ENCODE results near the gene ACADL.

ACADL gene

DNA sequence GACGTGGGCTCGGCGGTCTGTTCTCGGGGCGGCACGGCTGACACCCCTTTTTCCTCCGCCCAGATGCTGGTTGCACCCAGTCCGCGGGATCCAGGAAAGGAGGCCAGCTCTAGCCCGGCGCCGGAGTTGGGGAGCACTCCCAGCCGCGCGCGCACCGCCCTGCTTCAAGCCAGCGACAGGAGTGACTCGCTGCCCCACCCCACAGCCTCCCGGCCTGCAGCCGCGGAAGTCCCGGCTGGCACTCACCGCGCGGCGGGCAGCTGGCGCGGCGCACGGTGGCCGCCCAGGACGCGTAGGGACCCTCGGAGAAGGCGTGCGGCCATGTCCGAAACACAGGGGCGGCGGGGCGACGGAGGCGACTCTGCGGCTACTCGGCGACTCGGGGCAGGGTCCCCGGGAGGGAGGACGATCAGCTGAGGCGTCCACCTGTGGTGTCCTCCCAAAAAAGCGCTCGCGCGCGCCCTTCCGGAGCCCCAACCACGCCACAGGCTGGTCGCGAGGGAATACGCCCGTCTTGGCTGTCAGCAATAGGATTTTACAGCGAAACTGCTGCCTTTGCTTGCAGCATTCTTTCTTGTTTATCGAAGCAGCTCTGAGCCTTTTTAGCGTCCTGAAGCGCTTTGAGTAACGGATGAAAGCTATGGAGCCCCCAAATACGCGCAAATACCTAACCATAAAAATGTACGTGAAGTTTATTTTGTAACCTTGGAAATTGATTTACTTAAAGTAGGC lies at the start of gene ACADL:
Gene ACADL, minus strand, starts transcription at position 507 of the 732 bp plus-strand sequence. Its CDS starts 184 bp downstream, at position 323.
- H2AFZ ChIP-seq (ENCODE audit: low read depth, low read length): peak within 1 kb of the TSS; percentile 97
- H3K36me3 ChIP-seq (ENCODE audit: insufficient read depth, low read length): no peaks in the 10 kb centered on the region
- H3K4me3 ChIP-seq (ENCODE audit: low read length): peak within 1 kb of the TSS; percentile 57
- peaks cover 50% of the 10 kb centered on the region for H3K27me3 ChIP-seq (ENCODE audit: insufficient read depth, low read length)
- peaks cover 8% of the 10 kb centered on the region for H3K4me1 ChIP-seq (ENCODE audit: insufficient read depth, low read length)
- H3K9me3 ChIP-seq (ENCODE audit: low read length): no peaks in the 10 kb centered on the region

DNA sequence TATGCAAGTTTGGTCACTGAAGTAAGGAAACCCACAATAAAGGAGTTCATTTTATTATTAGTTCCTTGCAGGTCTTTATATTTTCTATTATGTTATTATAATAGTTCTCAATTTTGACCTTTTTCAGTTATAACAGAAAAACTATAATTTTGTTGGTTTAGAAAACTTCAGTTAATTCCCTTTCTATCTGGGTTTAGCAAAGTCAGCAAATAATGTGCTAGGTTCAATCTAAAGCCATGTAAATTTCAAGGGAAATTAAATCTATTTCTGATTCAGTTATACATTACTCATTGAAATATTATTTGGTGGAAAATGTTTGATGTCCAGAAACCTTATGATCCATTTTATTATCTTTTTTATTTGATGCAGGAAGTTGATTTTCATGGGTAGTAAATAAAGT lies 46.1 kb upstream of the ACADL start:
- Histone ChIP-seq H2AFZ (ENCODE audit: low read depth, low read length) (no peak overlapping the region), H3K4me3 (ENCODE audit: low read length) (no peak overlapping the region), H3K36me3 (ENCODE audit: insufficient read depth, low read length) (no peaks in the 10 kb centered on the region), H3K9me3 (ENCODE audit: low read length) (no peaks in the 10 kb centered on the region), H3K27me3 (ENCODE audit: insufficient read depth, low read length) (no peaks in the 10 kb centered on the region), H3K4me1 (ENCODE audit: insufficient read depth, low read length) (no peaks in the 10 kb centered on the region)

DNA sequence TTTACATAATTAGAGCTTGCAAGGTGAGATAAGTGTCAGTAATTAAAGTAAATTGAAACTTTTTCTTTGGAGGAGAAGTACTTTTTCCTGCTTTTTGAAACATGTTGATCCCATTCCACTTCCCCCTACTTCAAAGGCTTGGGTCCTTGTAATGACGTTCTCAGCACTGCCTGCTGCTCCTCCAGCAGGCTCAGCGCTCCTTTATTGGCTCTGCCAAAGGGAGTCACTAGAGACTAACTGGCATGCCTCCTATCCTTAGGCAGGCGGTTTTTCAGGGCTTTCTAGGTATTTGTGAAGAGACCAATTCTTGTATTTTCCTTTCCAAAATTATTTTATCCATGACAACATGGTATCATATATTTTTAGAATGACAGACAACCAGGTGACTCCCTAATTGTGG lies 43.9 kb upstream of the ACADL start:
- Histone ChIP-seq H3K9me3 (ENCODE audit: low read length) (no peaks in the 10 kb centered on the region), H2AFZ (ENCODE audit: low read depth, low read length) (no peak overlapping the region), H3K4me1 (ENCODE audit: insufficient read depth, low read length) (no peaks in the 10 kb centered on the region), H3K36me3 (ENCODE audit: insufficient read depth, low read length) (no peaks in the 10 kb centered on the region), H3K27me3 (ENCODE audit: insufficient read depth, low read length) (no peaks in the 10 kb centered on the region), H3K4me3 (ENCODE audit: low read length) (no peak overlapping the region)

DNA sequence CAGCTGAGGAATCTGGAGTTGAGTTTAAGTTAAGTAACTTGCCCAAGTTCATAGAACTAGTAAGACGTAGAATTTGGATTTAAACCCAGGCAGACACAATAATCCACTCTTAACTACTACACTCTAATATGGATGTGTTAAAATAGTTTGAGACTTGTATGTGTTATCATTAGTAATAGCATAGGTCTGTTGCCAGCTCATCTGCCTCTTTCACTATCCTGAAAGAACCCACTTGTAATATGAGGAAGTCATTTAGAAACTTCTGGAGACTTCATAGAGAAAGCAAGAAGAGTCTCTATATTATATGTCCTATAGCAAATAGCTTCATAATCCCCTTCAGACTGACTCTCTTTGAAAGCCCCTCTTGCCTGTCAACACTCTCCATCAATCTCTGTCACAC lies 43.0 kb upstream of the ACADL start:
- H3K4me3 ChIP-seq (ENCODE audit: low read length): no peak overlapping the region
- no peaks in the 10 kb centered on the region for H3K4me1 ChIP-seq (ENCODE audit: insufficient read depth, low read length)
- no peaks in the 10 kb centered on the region for H3K27me3 ChIP-seq (ENCODE audit: insufficient read depth, low read length)
- H3K36me3 ChIP-seq (ENCODE audit: insufficient read depth, low read length): no peaks in the 10 kb centered on the region
- H2AFZ ChIP-seq (ENCODE audit: low read depth, low read length): no peak overlapping the region
- no peaks in the 10 kb centered on the region for H3K9me3 ChIP-seq (ENCODE audit: low read length)

- H3K27me3 ChIP-seq (ENCODE audit: insufficient read depth, low read length): no peaks in the 10 kb centered on the region
- no peak overlapping the region for H3K4me3 ChIP-seq (ENCODE audit: low read length)
- H3K9me3 ChIP-seq (ENCODE audit: low read length): no peaks in the 10 kb centered on the region
- no peak overlapping the region for H2AFZ ChIP-seq (ENCODE audit: low read depth, low read length)
- no peaks in the 10 kb centered on the region for H3K36me3 ChIP-seq (ENCODE audit: insufficient read depth, low read length)
- no peaks in the 10 kb centered on the region for H3K4me1 ChIP-seq (ENCODE audit: insufficient read depth, low read length)
Observed at GRCh38 chr2:210267698-210268097, 42.5 kb upstream of the ACADL start.

DNA sequence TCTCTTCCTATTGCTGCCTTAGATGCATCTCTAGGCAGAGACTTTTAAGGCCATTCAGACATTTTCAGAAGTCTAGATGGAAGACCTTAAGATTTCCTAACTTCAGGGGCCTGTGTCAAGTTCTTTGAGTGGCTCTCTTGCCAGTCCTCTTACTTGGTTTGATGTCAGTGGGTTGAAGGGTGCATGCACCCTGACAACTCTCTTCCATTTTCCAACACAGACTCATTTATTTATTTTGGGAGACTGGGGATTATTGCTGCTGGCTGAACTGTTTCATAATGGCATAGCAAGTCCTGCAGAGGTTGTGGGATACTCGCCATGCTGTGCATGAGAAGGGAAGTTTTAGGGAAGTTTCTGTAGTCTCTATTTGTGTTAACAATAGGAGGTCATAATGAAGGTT lies 39.0 kb upstream of the ACADL start:
- H3K9me3 ChIP-seq (ENCODE audit: low read length): no peaks in the 10 kb centered on the region
- no peaks in the 10 kb centered on the region for H3K27me3 ChIP-seq (ENCODE audit: insufficient read depth, low read length)
- H3K36me3 ChIP-seq (ENCODE audit: insufficient read depth, low read length): no peaks in the 10 kb centered on the region
- H3K4me1 ChIP-seq (ENCODE audit: insufficient read depth, low read length): no peaks in the 10 kb centered on the region
- no peak overlapping the region for H2AFZ ChIP-seq (ENCODE audit: low read depth, low read length)
- no peak overlapping the region for H3K4me3 ChIP-seq (ENCODE audit: low read length)

- Histone ChIP-seq H3K9me3 (ENCODE audit: low read length) (no peaks in the 10 kb centered on the region), H2AFZ (ENCODE audit: low read depth, low read length) (no peak overlapping the region), H3K27me3 (ENCODE audit: insufficient read depth, low read length) (no peaks in the 10 kb centered on the region), H3K36me3 (ENCODE audit: insufficient read depth, low read length) (no peaks in the 10 kb centered on the region), H3K4me1 (ENCODE audit: insufficient read depth, low read length) (no peaks in the 10 kb centered on the region), H3K4me3 (ENCODE audit: low read length) (no peak overlapping the region)
Observed at GRCh38 chr2:210263841-210264240, 38.6 kb upstream of the ACADL start.

- H3K4me1 ChIP-seq (ENCODE audit: insufficient read depth, low read length): no peaks in the 10 kb centered on the region
- H3K9me3 ChIP-seq (ENCODE audit: low read length): no peaks in the 10 kb centered on the region
- H2AFZ ChIP-seq (ENCODE audit: low read depth, low read length): no peak overlapping the region
- H3K27me3 ChIP-seq (ENCODE audit: insufficient read depth, low read length): no peaks in the 10 kb centered on the region
- no peaks in the 10 kb centered on the region for H3K36me3 ChIP-seq (ENCODE audit: insufficient read depth, low read length)
- no peak overlapping the region for H3K4me3 ChIP-seq (ENCODE audit: low read length)
Observed at GRCh38 chr2:210262036-210262435, 36.8 kb upstream of the ACADL start.

GRCh38 chr2:210259687-210260086 lies 34.4 kb upstream of the ACADL start:
- Histone ChIP-seq H3K36me3 (ENCODE audit: insufficient read depth, low read length) (no peaks in the 10 kb centered on the region), H2AFZ (ENCODE audit: low read depth, low read length) (no peak overlapping the region), H3K27me3 (ENCODE audit: insufficient read depth, low read length) (no peaks in the 10 kb centered on the region), H3K4me3 (ENCODE audit: low read length) (no peak overlapping the region), H3K9me3 (ENCODE audit: low read length) (no peaks in the 10 kb centered on the region), H3K4me1 (ENCODE audit: insufficient read depth, low read length) (no peaks in the 10 kb centered on the region)

GRCh38 chr2:210252699-210253606 lies 27.7 kb upstream of the ACADL start:
- H3K4me1 ChIP-seq (ENCODE audit: insufficient read depth, low read length): no peaks in the 10 kb centered on the region
- no peak overlapping the region for H2AFZ ChIP-seq (ENCODE audit: low read depth, low read length)
- H3K36me3 ChIP-seq (ENCODE audit: insufficient read depth, low read length): no peaks in the 10 kb centered on the region
- H3K27me3 ChIP-seq (ENCODE audit: insufficient read depth, low read length): no peaks in the 10 kb centered on the region
- no peaks in the 10 kb centered on the region for H3K9me3 ChIP-seq (ENCODE audit: low read length)
- H3K4me3 ChIP-seq (ENCODE audit: low read length): no peak overlapping the region

- Histone ChIP-seq H3K27me3 (ENCODE audit: insufficient read depth, low read length) (no peaks in the 10 kb centered on the region), H3K4me1 (ENCODE audit: insufficient read depth, low read length) (no peaks in the 10 kb centered on the region), H3K36me3 (ENCODE audit: insufficient read depth, low read length) (no peaks in the 10 kb centered on the region), H2AFZ (ENCODE audit: low read depth, low read length) (no peak overlapping the region), H3K4me3 (ENCODE audit: low read length) (no peak overlapping the region), H3K9me3 (ENCODE audit: low read length) (no peaks in the 10 kb centered on the region)
Observed at GRCh38 chr2:210250622-210251021, 25.4 kb upstream of the ACADL start.

DNA sequence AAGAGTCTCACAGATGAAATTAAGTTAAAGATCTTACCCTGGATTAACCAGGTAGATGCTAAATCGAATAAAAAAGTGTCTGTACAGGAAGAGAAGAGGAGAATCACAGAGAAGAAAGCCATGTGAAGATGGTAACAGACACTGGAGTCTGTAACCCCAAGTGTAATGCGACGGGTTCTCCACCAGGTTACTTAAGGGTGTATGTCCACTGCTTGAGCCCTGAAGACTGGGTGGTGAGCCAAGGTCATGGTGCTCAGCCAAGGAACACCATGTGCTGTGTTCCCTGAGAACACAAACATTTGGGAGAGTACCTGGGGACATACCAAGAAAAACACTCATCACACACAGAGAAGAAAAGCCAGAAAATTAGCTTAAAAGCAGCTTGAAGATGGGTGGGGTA lies 8.2 kb upstream of the ACADL start:
- Histone ChIP-seq H3K9me3 (ENCODE audit: low read length) (no peaks in the 10 kb centered on the region), H2AFZ (ENCODE audit: low read depth, low read length) (no peak overlapping the region), H3K4me3 (ENCODE audit: low read length) (no peak overlapping the region), H3K27me3 (ENCODE audit: insufficient read depth, low read length) (peaks cover 2% of the 10 kb centered on the region), H3K36me3 (ENCODE audit: insufficient read depth, low read length) (no peaks in the 10 kb centered on the region), H3K4me1 (ENCODE audit: insufficient read depth, low read length) (no peaks in the 10 kb centered on the region)

GRCh38 chr2:210230984-210231383 lies 5.7 kb upstream of the ACADL start:
- Histone ChIP-seq H3K4me3 (ENCODE audit: low read length) (no peak overlapping the region), H3K4me1 (ENCODE audit: insufficient read depth, low read length) (no peaks in the 10 kb centered on the region), H3K9me3 (ENCODE audit: low read length) (no peaks in the 10 kb centered on the region), H3K36me3 (ENCODE audit: insufficient read depth, low read length) (no peaks in the 10 kb centered on the region), H3K27me3 (ENCODE audit: insufficient read depth, low read length) (peaks cover 8% of the 10 kb centered on the region), H2AFZ (ENCODE audit: low read depth, low read length) (no peak overlapping the region)

Data from neuron (in vitro differentiated cells).